H1 (cell line): ENCODE measurements around the gene SLC25A21. TPM values are rescaled to one million over a fixed set of nuclear protein-coding genes. Genes with fewer than 3 reads are reported as not detected.

ENCODE experiments used
- CTCF ChIA-PET: fragments of 300-600 bp; sonication (Branson Sonifier 250); formaldehyde crosslinking; loops from one replicate; lab custom pipeline; 2021; ENCODE audit not compliant: partially characterized antibody; lab: Charles Lee
- POLR2A ChIA-PET: fragments of 300-600 bp; sonication (Branson Sonifier 250); formaldehyde crosslinking; loops from one replicate; lab custom pipeline; 2021; ENCODE audit warnings: inconsistent platforms; ENCODE audit not compliant: partially characterized antibody; lab: Charles Lee
- DNase-seq, 2 experiments: peaks; one replicate each; pipeline versions ENCODE4 v3.0.0 to v3.0.0-alpha.2; 2010 to 2022; ENCODE audit warnings: low spot score in 2 of 2, low read depth in 1 of 2, mixed read lengths in 1 of 2
- FAIRE-seq: peaks from 2 replicates; lab custom pipeline; 2011; peaks lifted over from hg19 to GRCh38; lab: Jason Lieb, UNC
- H2AFZ ChIP-seq: 2 replicates; pipeline ENCODE4 v1.8.1; 2012; ENCODE audit warnings: low read length, inconsistent platforms
- H2AK5ac ChIP-seq: 2 replicates; pipeline ENCODE4 v1.6.1; 2013; ENCODE audit warnings: low read depth, low read length
- H2BK120ac ChIP-seq: replicated peaks from 2 replicates; pipeline ENCODE3; 2013; ENCODE audit warnings: low read depth, low read length, inconsistent platforms
- H2BK12ac ChIP-seq: 2 replicates; pipeline ENCODE4 v1.6.1; 2013; ENCODE audit warnings: low read depth, low read length
- H2BK15ac ChIP-seq: 2 replicates; pipeline ENCODE4 v1.6.1; 2013; ENCODE audit warnings: low read length
- H2BK20ac ChIP-seq: 2 replicates; pipeline ENCODE4 v1.6.1; 2013; ENCODE audit warnings: low read length
- H2BK5ac ChIP-seq: 2 replicates; pipeline ENCODE4 v1.6.1; 2013; ENCODE audit warnings: low read depth, low read length
- H3K14ac ChIP-seq: 2 replicates; pipeline ENCODE4 v1.6.1; 2013; ENCODE audit warnings: inconsistent platforms; ENCODE audit not compliant: insufficient read length
- H3K18ac ChIP-seq: 2 replicates; pipeline ENCODE4 v1.6.1; 2013; ENCODE audit warnings: low read length; ENCODE audit errors: extremely low read depth
- H3K23ac ChIP-seq: 2 replicates; pipeline ENCODE4 v1.6.1; 2013; ENCODE audit warnings: inconsistent platforms; ENCODE audit not compliant: insufficient read length
- H3K23me2 ChIP-seq: 2 replicates; pipeline ENCODE4 v1.6.1; 2013; ENCODE audit warnings: low read depth, low read length
- H3K27ac ChIP-seq: 2 replicates; pipeline ENCODE4 v1.6.1; 2011; ENCODE audit warnings: low read depth, low read length, inconsistent platforms
- H3K27me3 ChIP-seq, 4 experiments: replicated peaks in 1 of 4; 1 replicate in 1 of 4; 2 replicates in 3 of 4; pipeline versions ENCODE4 v1.6.1 to v1.8.1; 2011 to 2013; ENCODE audit warnings: low read length in 3 of 4, mild to moderate bottlenecking in 3 of 4, inconsistent platforms in 2 of 4, mixed read lengths in 2 of 4, moderate library complexity in 1 of 4; ENCODE audit not compliant: control insufficient read depth in 3 of 4, insufficient read depth in 3 of 4; ENCODE audit errors: extremely low read depth in 1 of 4
- H3K36me3 ChIP-seq, 4 experiments: 2 replicates each; pipeline versions ENCODE4 v1.6.1 to v1.8.1; 2011 to 2013; ENCODE audit warnings: mild to moderate bottlenecking in 4 of 4, low read length in 3 of 4, moderate library complexity in 2 of 4, control low read depth in 1 of 4, inconsistent platforms in 1 of 4; ENCODE audit not compliant: insufficient read depth in 4 of 4, control insufficient read depth in 2 of 4
- H3K4ac ChIP-seq: replicated peaks from 2 replicates; pipeline ENCODE3; 2013; ENCODE audit warnings: low read length, low read depth, mixed read lengths, inconsistent platforms; ENCODE audit not compliant: insufficient read length
- H3K4me1 ChIP-seq, 4 experiments: replicated peaks in 1 of 4; 1 replicate in 1 of 4; 2 replicates in 3 of 4; pipeline versions ENCODE4 v1.6.1 to v1.8.1; 2011 to 2013; ENCODE audit warnings: low read length in 3 of 4, inconsistent platforms in 2 of 4, mixed read lengths in 1 of 4; ENCODE audit not compliant: insufficient read depth in 4 of 4, control insufficient read depth in 3 of 4
- H3K4me2 ChIP-seq, 2 experiments: 2 replicates each; pipeline versions ENCODE4 v1.6.1 to v1.8.1; 2011 to 2013; ENCODE audit warnings: low read depth in 2 of 2, low read length in 2 of 2, control low read depth in 1 of 2, inconsistent platforms in 1 of 2, mild to moderate bottlenecking in 1 of 2; ENCODE audit not compliant: insufficient read depth in 1 of 2
- H3K4me3 ChIP-seq, 4 experiments: fragments of 200-600, 300-600 bp in 1 of 4; sonication (generic), shearing (Covaris generic), sonication (Bioruptor Twin) in 1 of 4; 2 replicates each; pipeline versions ENCODE4 v1.5.1 to v1.8.1; 2011 to 2016; ENCODE audit warnings: low read length in 4 of 4, low read depth in 3 of 4, control low read depth in 2 of 4, inconsistent platforms in 2 of 4, mild to moderate bottlenecking in 2 of 4, mixed read lengths in 1 of 4, moderate library complexity in 1 of 4; ENCODE audit not compliant: insufficient read depth in 2 of 4; ENCODE audit errors: extremely low read depth in 1 of 4
- H3K56ac ChIP-seq: replicated peaks from 2 replicates; pipeline ENCODE3; 2013; ENCODE audit warnings: low read depth, mild to moderate bottlenecking, mixed read lengths, low read length, inconsistent platforms; ENCODE audit not compliant: insufficient read length
- H3K79me1 ChIP-seq: 2 replicates; pipeline ENCODE4 v1.6.1; 2013; ENCODE audit warnings: low read depth, low read length, control low read depth
- H3K79me2 ChIP-seq, 2 experiments: 2 replicates each; pipeline versions ENCODE4 v1.6.1 to v1.8.1; 2012 to 2013; ENCODE audit warnings: low read length in 2 of 2, mild to moderate bottlenecking in 2 of 2, inconsistent platforms in 1 of 2; ENCODE audit not compliant: insufficient read depth in 2 of 2, control insufficient read depth in 1 of 2
- H3K9ac ChIP-seq, 4 experiments: replicated peaks in 1 of 4; 1 replicate in 1 of 4; 2 replicates in 3 of 4; pipeline versions ENCODE4 v1.6.1 to v1.8.1; 2011 to 2013; ENCODE audit warnings: low read depth in 3 of 4, low read length in 3 of 4, control low read depth in 2 of 4, mild to moderate bottlenecking in 2 of 4, moderate library complexity in 2 of 4, inconsistent platforms in 1 of 4; ENCODE audit errors: extremely low read depth in 1 of 4
- H3K9me3 ChIP-seq, 2 experiments: 2 replicates each; pipeline versions ENCODE4 v1.6.1 to v1.8.1; 2012 to 2013; ENCODE audit warnings: mild to moderate bottlenecking in 2 of 2, moderate library complexity in 2 of 2, control low read depth in 1 of 2, inconsistent platforms in 1 of 2, low read depth in 1 of 2, low read length in 1 of 2, mixed read lengths in 1 of 2; ENCODE audit not compliant: insufficient read depth in 2 of 2
- H4K20me1 ChIP-seq, 2 experiments: replicated peaks in 1 of 2; 2 replicates each; pipeline versions ENCODE3 to v1.8.1; 2011 to 2013; ENCODE audit warnings: inconsistent platforms in 2 of 2, low read length in 2 of 2, mild to moderate bottlenecking in 1 of 2; ENCODE audit not compliant: insufficient read depth in 2 of 2, control insufficient read depth in 1 of 2
- H4K5ac ChIP-seq: 2 replicates; pipeline ENCODE4 v1.6.1; 2013; ENCODE audit warnings: low read length, low read depth, mixed read lengths, inconsistent platforms; ENCODE audit not compliant: insufficient read length
- H4K8ac ChIP-seq: 2 replicates; pipeline ENCODE4 v1.8.0; 2013; ENCODE audit warnings: mild to moderate bottlenecking, moderate library complexity, low read length, inconsistent platforms; ENCODE audit not compliant: insufficient read depth; ENCODE audit errors: extremely low read depth
- H4K91ac ChIP-seq: replicated peaks from 2 replicates; pipeline ENCODE3; 2013; ENCODE audit warnings: low read length, mixed read lengths, inconsistent platforms; ENCODE audit not compliant: insufficient read length
- SIX5 ChIP-seq: IDR thresholded peaks from 2 replicates; pipeline ENCODE4 v1.6.1; 2011; ENCODE audit warnings: mild to moderate bottlenecking, low read depth, low read length
- SRF ChIP-seq: IDR thresholded peaks from 2 replicates; pipeline ENCODE4 v1.6.1; 2011; ENCODE audit warnings: mild to moderate bottlenecking, low read depth, low read length, moderate library complexity
- WGBS, 2 experiments: shearing (Covaris generic) in 1 of 2; methylation state at CpG; one replicate each; pipeline versions ENCODE4 v1.1.6 to v1.1.7; 2013 to 2015; ENCODE audit warnings: low lambda C conversion rate in 2 of 2, mixed read lengths in 2 of 2, inconsistent platforms in 1 of 2, low coverage in 1 of 2, missing lambda C conversion rate in 1 of 2; ENCODE audit not compliant: insufficient replicate concordance in 2 of 2, insufficient coverage in 1 of 2, insufficient read length in 1 of 2; ENCODE audit errors: extremely low coverage in 1 of 2, missing lambda C conversion rate in 1 of 2; 5-methylcytosine and 5-hydroxymethylcytosine counted together
- polyA plus RNA-seq, 7 experiments: library from polyadenylated mRNA; depleted of rRNA in 3 of 7; stranded (reverse) in 5 of 7; unstranded in 2 of 7; fragments of >200 nt in 5 of 7; fragments of 200-250 nt in 2 of 7; gene quantifications; 1 replicate in 5 of 7; 2 replicates in 1 of 7; 4 replicates in 1 of 7; pipeline versions ENCODE4 v1.2.1 to v1.2.3, GENCODE V29; 2011 to 2013; ENCODE audit warnings: missing spikeins in 2 of 7, mixed read lengths in 2 of 7
- total RNA-seq: library from RNA; stranded (reverse); fragmentation: NEBNext Ultra II Directional; extraction: Animal tissue kit (Norgen Biotek cat#: 25700); gene quantifications from 2 replicates; pipeline ENCODE4 v1.2.1, GENCODE V29; 2021

The SLC25A21 gene
- total and polyA plus RNA-seq, 2 of the 8 experiments (the other 6 are each of a cell fraction or from before 2014, with no cell fraction given): 6.9 to 15.7 TPM

- Histone ChIP-seq H3K23me2 (no peaks in the 10 kb centered on the region), H3K14ac (no peak overlapping the region), H2BK5ac (no peak overlapping the region)
Measured at GRCh38 chr14:36998686-36999085, 173.7 kb downstream of the SLC25A21 start.

More at GRCh38 chr14:36998686-36999085, 173.7 kb downstream of the SLC25A21 start:
- 78% methylated on average over 1 of the region's 1 CpG; no CpG with 5 or more reads in 1 of the 2 experiments for WGBS, 2 experiments
- no peaks in the 10 kb centered on the region for H3K9me3 ChIP-seq
- no peak overlapping the region for H2AFZ ChIP-seq
- H2BK120ac ChIP-seq: no peak overlapping the region
- H2AK5ac ChIP-seq: no peak overlapping the region
- no peak overlapping the region for H3K18ac ChIP-seq
- TF ChIP-seq SIX5 (no peak), SRF (no peak)
- no peaks in the 10 kb centered on the region; a peak in 1 of 7 replicates for H3K4me1 ChIP-seq
- H3K27me3 ChIP-seq: no peaks in the 10 kb centered on the region
- H4K5ac ChIP-seq: no peak overlapping the region
- no peak overlapping the region for H3K56ac ChIP-seq
- no peak overlapping the region for H2BK12ac ChIP-seq
- CTCF ChIA-PET: interaction anchor here (0.9 kb wide), 1 partner anchor 1061 kb away, joined by 3 read pairs; no protein-coding TSS in a partner anchor
- no peak overlapping the region for H3K4me3 ChIP-seq
- H3K79me2 ChIP-seq: no peaks in the 10 kb centered on the region
- H2BK15ac ChIP-seq: no peak overlapping the region
- H4K91ac ChIP-seq: no peak overlapping the region
- POLR2A ChIA-PET: no interaction called here
- DNase-seq (no peak), FAIRE-seq (no peak)
- no peaks in the 10 kb centered on the region for H3K36me3 ChIP-seq
- no peaks in the 10 kb centered on the region for H3K79me1 ChIP-seq
- H3K27ac ChIP-seq: no peak overlapping the region
- no peak overlapping the region for H4K8ac ChIP-seq
- no peak overlapping the region for H3K23ac ChIP-seq
- no peak overlapping the region for H3K4ac ChIP-seq
- H2BK20ac ChIP-seq: no peak overlapping the region
- H3K4me2 ChIP-seq: no peak overlapping the region
- H4K20me1 ChIP-seq: no peaks in the 10 kb centered on the region
- no peak overlapping the region for H3K9ac ChIP-seq
